HTR-8/SVneo (cell line): ENCODE data around the gene ELMO1.

Experiments
- DNase-seq: peaks from one replicate; pipeline ENCODE4 v3.0.0; 2011; ENCODE audit warnings: low spot score, mixed read lengths; ENCODE audit not compliant: insufficient read length
- FAIRE-seq: peaks from 2 replicates; lab custom pipeline; 2011; peaks lifted over from hg19 to GRCh38; lab: Jason Lieb, UNC

Gene ELMO1

GRCh38 chr7:36889182-36889581, 559.5 kb downstream of the ELMO1 start:
- DNase-seq (no peak), FAIRE-seq (no peak)

DNA sequence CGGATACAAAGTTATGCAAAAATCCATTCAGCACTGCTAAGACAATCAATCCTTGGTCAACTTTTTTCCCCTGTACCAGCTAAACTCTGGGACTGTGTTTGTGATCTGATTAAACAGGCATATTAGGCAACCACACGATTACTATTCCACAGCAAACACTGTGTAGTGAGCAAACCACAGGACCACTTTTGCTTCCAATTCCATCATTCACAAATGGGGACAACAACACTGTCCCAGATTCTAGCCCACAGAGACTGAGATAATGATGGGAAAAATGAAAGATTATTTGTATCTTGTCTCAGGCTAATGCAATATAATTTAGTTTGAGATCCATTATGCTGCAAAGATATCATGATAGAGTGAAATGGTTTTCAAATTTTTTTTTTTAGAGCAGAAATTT, 560.7 kb downstream of the ELMO1 start:
- DNase-seq (no peak), FAIRE-seq (no peak)

GRCh38 chr7:36887233-36887632, 561.4 kb downstream of the ELMO1 start:
- no peak for DNase-seq
- no peak for FAIRE-seq

- DNase-seq (no peak), FAIRE-seq (no peak)
These were observed 563.8 kb downstream of the ELMO1 start for GRCh38 chr7:36884910-36885309.

DNA sequence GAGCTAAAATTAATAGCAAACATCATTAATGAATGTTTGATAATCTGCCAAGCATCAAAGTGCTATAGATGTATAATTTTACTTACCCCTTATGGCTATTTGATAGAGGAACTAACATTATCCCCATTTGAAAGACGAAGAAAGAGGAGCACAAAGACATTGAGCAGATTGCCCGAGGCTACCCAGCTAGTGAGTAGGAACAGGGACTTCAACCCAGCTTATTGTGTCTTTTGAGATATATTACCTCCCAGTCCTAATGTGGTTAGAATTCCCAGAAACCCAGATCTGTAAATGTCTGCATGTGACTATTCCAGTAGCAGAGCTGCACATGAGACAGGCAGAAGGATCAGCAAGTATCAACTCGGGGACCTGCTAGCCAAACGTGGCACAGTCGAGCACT, 564.3 kb downstream of the ELMO1 start:
- DNase-seq = no peak
- FAIRE-seq = no peak

- FAIRE-seq = no peak
- no peak for DNase-seq
These were observed 567.3 kb downstream of the ELMO1 start for GRCh38 chr7:36881233-36881874.

DNA sequence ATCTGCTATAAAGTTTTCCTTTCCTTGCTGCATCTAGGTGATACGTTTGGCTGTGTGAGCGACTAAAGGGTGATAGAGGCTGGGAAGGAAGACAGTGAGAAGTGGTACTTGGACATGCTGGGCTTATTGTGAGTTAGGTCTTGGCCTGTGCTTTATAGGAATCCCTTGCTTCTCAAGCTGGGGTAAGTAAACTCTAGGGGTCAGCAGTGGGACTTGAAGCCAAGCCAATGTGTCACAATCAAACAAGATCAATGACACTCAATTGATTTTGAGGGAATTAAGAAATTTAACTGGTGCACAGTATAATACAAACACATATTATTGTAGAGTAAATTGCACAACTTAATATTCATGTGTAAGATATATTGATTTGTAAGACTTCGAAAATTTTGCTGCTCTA, 568.6 kb downstream of the ELMO1 start:
- no peak for FAIRE-seq
- DNase-seq = no peak

DNA sequence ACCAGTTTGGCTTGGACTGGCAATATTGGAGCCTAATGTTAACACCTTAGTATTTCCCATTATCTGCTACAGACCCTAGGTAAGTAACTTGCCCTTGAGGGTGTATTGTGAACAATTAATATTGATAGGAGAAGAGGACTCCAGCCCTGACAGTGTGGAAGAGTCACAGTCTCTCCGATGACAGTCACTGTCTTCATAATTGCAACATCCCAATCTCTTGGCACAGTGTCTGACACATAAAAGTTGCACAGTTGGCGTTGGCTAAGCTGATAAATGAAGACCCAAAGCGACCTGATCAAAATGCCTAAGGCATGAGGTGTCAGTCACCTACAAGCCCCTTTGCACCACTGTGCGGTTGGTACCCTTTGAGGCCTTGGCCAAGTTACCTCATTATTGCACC, 569.6 kb downstream of the ELMO1 start:
- FAIRE-seq = no peak
- DNase-seq = no peak

DNA sequence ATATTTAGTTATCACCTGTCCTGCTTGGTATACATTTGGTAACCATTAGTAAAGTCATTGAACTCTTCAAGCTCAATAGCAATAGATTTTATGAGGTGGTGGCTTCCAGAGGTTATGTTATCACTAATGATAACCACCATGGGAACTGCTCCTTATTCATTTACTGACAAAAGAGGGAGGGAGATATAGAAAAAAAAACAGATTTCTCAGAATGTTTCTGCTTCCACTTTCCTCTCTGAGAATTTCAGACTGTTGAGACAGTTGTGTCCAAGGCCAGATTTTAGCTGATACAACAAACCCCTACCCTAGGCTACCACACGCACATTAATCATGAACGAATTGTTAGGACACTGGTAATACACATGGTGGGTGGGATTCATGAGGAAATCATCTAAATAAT, 570.4 kb downstream of the ELMO1 start:
- no peak for FAIRE-seq
- no peak for DNase-seq

DNA sequence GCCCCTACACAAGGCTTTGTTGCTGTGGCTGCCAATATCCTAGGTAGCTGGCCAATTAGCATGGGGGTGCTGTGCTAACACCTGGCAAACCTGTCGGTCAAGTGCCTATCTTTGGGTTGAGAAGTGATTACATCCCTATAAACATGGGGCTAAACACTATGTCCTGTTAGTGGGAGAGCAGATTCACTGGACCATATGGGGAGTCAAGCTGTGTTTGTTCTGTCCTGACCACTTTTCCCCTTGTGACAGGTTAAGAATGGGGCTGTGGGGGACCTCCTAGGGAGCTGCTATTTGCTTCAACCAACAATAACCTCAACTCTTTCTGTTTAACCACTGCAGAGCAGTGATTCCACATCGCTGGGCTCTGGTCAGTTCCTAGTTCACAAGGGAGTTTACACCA, 572.9 kb downstream of the ELMO1 start:
- DNase-seq (no peak), FAIRE-seq (no peak)

DNA sequence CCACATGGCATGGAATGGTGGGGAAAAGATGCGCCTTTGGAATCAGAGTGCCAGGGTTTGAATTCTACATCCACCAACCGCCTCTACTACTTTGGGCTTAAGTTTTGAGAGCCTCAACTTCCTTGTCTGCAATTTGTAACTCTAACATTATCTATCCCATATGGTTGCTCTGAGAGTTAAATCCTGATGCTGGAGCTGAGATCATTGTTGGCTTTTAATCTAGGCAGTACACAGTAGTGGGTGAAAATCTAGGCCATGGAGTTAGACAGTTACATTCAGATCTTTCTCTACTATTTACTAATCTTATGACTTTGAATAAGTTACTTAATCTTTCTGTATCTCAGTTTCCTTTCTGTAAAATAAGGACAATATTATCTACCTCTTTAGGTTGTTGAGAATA, 574.6 kb downstream of the ELMO1 start:
- FAIRE-seq (no peak), DNase-seq (no peak)

DNA sequence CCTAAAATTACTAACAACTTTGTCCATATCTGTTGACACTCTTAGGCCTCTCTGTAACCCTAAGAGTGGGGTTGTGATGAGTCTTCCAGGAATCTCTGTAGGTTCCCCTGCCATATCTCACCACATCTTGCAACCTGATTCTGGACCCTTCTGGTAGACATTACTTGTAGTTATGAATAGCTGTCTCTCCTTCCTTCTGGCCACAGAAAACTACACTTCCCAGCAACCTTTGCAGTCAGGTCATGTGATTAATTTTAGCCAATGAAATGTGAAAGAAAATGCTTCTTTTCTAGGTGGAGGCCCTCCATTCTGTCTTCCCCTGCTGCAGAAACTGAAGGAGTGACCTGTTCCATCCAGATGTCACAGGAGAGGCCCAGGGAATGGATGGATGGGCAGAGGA, 576.8 kb downstream of the ELMO1 start:
- no peak for DNase-seq
- FAIRE-seq = no peak

DNA sequence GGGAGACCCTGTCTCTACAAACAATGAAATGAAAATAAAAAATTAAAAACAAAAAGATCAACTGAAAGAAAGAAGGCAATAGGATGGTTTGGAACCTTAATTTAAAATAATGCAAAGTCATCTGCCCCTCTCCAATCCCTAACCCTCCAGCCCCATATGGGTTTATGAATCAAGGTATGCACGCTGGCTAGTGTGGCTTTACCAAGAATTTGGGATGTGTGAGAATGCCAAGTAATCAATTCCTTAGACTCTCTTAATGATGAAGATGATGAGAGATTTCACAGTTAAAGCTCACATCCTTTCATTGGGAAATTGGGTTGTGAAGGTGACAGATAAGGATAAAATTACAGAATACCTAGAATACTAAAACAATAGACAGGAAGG, 577.3 kb downstream of the ELMO1 start:
- no peak for DNase-seq
- FAIRE-seq = no peak

- FAIRE-seq (no peak), DNase-seq (no peak)
These were observed 577.9 kb downstream of the ELMO1 start for GRCh38 chr7:36870625-36871354.

DNA sequence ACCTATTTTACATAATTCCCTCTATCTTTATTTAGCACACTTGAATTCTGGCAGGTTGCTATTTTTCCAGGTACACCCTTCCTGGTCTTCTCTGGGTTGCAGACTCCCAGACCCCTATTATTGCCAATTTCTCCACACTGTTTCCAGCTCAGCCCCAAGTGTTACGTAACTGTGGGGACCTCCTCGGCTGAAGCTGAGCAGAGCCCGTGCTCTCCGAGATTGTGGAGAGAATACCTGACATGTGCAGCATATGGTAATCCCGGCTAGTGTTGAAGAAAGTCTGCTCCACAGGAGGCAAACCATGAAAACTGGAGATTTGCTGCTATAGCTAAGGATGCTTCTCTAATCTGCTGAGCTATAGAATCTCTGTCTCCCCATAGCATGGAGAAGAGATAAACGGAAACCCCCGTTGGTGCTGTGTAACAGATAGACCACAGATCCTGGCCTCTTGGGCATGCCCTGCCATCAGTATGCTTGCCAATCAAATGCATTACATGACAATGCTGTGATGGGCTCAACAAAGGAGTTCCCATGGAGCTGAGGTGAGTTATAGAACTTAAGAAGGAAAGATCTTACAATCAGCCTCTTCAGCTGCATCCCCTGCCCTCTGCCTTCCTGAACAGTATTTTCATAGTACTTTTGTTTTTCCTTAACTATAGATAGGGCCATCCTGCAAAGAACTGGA, 579.8 kb downstream of the ELMO1 start:
- FAIRE-seq = no peak

GRCh38 chr7:36865019-36865418, 583.6 kb downstream of the ELMO1 start:
- DNase-seq (no peak), FAIRE-seq (no peak)

More for the DNA sequence above, 579.8 kb downstream of the ELMO1 start:
- no peak for DNase-seq

DNA sequence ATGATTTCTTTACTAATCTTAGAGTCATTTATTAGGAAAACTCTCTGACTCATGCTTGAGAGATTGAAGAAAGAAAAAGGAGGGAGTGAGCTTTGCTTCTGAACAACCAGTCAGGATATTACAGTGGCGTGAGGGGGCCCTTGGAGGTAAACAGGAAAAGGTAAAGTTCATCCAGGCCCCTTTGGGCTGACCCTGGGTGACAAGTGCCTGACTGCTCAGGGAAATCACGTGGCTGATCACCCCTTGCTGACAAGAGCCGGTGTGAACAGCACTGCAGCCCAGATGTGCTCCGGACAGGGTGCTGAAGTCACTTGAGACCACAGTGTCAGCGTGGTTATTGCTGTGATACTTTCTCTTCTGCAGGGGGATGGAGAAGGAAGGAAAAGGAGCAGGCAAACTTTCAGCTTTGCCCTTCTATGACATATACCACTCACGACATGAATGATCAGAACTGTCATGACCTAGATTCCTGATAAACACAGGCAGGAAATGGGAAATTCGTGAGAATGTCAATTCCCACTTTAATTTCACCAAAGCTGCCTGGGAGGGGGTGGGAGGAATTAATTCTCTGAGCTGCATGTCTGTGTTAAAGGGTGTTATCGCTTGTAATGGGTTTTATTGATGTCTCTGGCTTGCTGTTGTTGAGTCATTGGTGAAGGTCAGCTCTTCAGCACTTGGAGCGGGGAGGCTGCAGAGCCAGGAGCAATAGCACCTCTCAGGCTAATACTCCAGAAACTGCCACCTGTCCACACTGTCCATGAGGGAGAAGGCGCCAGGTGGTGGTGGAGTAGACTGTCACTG, 584.6 kb downstream of the ELMO1 start:
- FAIRE-seq (no peak), DNase-seq (no peak)

- no peak for FAIRE-seq
- DNase-seq = no peak
These were observed 585.8 kb downstream of the ELMO1 start for GRCh38 chr7:36862771-36863261.

DNA sequence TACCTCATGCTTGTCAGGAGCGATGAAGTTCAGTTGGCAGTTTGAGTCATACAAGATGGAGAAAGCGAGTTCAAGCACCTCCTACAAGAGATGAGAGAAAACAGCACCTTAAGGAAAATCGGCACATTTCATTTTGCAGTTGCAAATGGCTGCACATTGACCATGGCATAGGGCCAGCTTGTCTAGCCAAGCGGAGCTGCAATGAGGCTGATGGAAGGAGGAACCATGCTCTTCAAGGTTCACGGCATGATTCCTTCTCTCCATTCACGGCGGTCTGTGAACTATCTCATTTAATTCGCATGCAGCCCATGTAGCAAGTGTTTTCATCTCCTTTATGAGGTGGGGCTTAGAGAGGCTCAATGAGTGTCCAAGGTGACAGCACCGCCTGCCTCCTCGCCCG, 587.0 kb downstream of the ELMO1 start:
- no peak for FAIRE-seq
- DNase-seq = no peak

- DNase-seq (no peak), FAIRE-seq (no peak)
These were observed 588.0 kb downstream of the ELMO1 start for GRCh38 chr7:36860681-36861080.

DNA sequence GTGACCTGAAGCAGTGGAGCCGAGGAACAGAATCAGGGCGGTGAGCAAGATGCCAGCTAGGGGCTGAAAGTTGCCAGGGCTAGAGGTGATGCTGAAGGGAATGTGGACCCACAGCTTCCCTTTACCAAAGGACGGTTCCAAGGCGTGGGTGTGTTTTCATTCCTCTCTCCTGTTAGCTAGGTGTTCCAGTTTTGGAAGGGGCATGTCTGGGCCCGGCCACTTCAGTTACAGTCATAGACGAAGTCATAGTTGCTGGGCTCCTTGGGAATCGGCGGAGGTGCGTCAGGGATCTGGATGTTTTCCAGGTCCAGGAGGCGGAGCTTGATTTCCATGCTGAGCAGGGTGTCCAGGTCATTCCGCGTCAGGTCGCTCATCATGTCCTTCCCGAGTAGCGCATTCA, 593.3 kb downstream of the ELMO1 start:
- FAIRE-seq = no peak
- DNase-seq = no peak
